Iris pigment epithelial cell (primary cell): ENCODE data around the gene KRTAP10-4.
"Not testable (repeated sequence)": the region's sequence is repeated elsewhere in the genome, so short reads cannot be mapped to it uniquely, and the experiment has no call there.

Source experiments
- DNase-seq: peaks from one replicate; pipeline ENCODE4 v3.0.0-alpha.2; 2011; ENCODE audit warnings: low read depth

Gene KRTAP10-4

GRCh38 chr21:44580231-44580821, 6.8 kb downstream of the KRTAP10-4 start, which contains the start of gene KRTAP10-5:
Gene KRTAP10-5, minus strand, starts transcription at chr21:44580604. Its CDS starts 26 bp downstream, at chr21:44580578.
- DNase-seq = not testable (repeated sequence)

- no peak for DNase-seq
These were observed 7.6 kb downstream of the KRTAP10-4 start for GRCh38 chr21:44581158-44581557.

- DNase-seq = no peak
These were observed 8.5 kb downstream of the KRTAP10-4 start for GRCh38 chr21:44582055-44582454.

GRCh38 chr21:44583089-44583799, 9.7 kb downstream of the KRTAP10-4 start:
- no peak for DNase-seq

GRCh38 chr21:44583800-44584147, 10.2 kb downstream of the KRTAP10-4 start:
- no peak for DNase-seq

GRCh38 chr21:44585892-44586291, 12.4 kb downstream of the KRTAP10-4 start:
- no peak for DNase-seq

GRCh38 chr21:44589094-44589493, 15.6 kb downstream of the KRTAP10-4 start:
- DNase-seq = no peak

GRCh38 chr21:44589586-44590305, 16.2 kb downstream of the KRTAP10-4 start:
- no peak for DNase-seq

GRCh38 chr21:44590311-44590721, 16.8 kb downstream of the KRTAP10-4 start:
- DNase-seq = no peak

GRCh38 chr21:44590897-44591800, 17.6 kb downstream of the KRTAP10-4 start:
- not testable (repeated sequence) for DNase-seq

GRCh38 chr21:44591801-44592130, 18.2 kb downstream of the KRTAP10-4 start:
- DNase-seq = not testable (repeated sequence)

- DNase-seq = no peak
These were observed 19.1 kb downstream of the KRTAP10-4 start, which contains the start of gene KRTAP10-6 for GRCh38 chr21:44592446-44593311. Gene KRTAP10-6, minus strand, starts transcription at chr21:44592505. Its CDS starts 21 bp downstream, at chr21:44592484.

- no peak for DNase-seq
These were observed 20.3 kb downstream of the KRTAP10-4 start for GRCh38 chr21:44593598-44594405.

- no peak for DNase-seq
These were observed 20.9 kb downstream of the KRTAP10-4 start for GRCh38 chr21:44594406-44594916.

GRCh38 chr21:44595524-44595923, 22.0 kb downstream of the KRTAP10-4 start:
- no peak for DNase-seq

- peak; percentile 1 for DNase-seq
These were observed 22.7 kb downstream of the KRTAP10-4 start for GRCh38 chr21:44596068-44596725.

GRCh38 chr21:44598061-44598460, 24.5 kb downstream of the KRTAP10-4 start:
- DNase-seq = no peak

GRCh38 chr21:44599264-44600029, 25.9 kb downstream of the KRTAP10-4 start:
- DNase-seq = no peak
